MV-4-11 (cell line): Measurements from ENCODE around the gene ZNF778.

Experiments
- DNase-seq: peaks from one replicate; lab custom pipeline; 2025; lab: John Stamatoyannopoulos, UW

The ZNF778 gene

GRCh38 chr16:89277641-89278341 lies 60.3 kb downstream of the ZNF778 start:
- peak; percentile 59 for DNase-seq

GRCh38 chr16:89278441-89279240 lies 61.1 kb downstream of the ZNF778 start:
- no peak for DNase-seq

- no peak for DNase-seq
Observed at GRCh38 chr16:89279666-89280481, 62.4 kb downstream of the ZNF778 start.

GRCh38 chr16:89280546-89281188 lies 63.2 kb downstream of the ZNF778 start:
- DNase-seq, result no peak

GRCh38 chr16:89281189-89281577 lies 63.7 kb downstream of the ZNF778 start:
- no peak for DNase-seq

GRCh38 chr16:89281829-89282228 lies 64.3 kb downstream of the ZNF778 start:
- DNase-seq, result no peak

- DNase-seq, result no peak
Observed at GRCh38 chr16:89282523-89282922, 65.0 kb downstream of the ZNF778 start.

GRCh38 chr16:89283449-89283848 lies 65.9 kb downstream of the ZNF778 start:
- DNase-seq, result no peak

GRCh38 chr16:89285381-89285780 lies 67.9 kb downstream of the ZNF778 start:
- no peak for DNase-seq

- DNase-seq, result no peak
Observed at GRCh38 chr16:89286096-89286495, 68.6 kb downstream of the ZNF778 start.
